Measurements from ENCODE around the gene CTDP1. TPM values are rescaled to one million over a fixed set of nuclear protein-coding genes. Genes with fewer than 3 reads are reported as not detected.

Gene CTDP1
- polyA plus RNA-seq, 1 experiment: 12.9 TPM

GRCh38 chr18:79641722-79642497, 37.7 kb upstream of the CTDP1 start:
- Histone ChIP-seq H3K4me3 (ENCODE audit: low read depth, low read length) (no peak overlapping the region), H3K36me3 (ENCODE audit: control insufficient read depth, insufficient read depth, low read length) (no peaks in the 10 kb centered on the region), H3K27me3 (ENCODE audit: control insufficient read depth, insufficient read depth, low read length) (peaks cover 5% of the 10 kb centered on the region)
- ChIA-PET POLR2A (no interaction called here), CTCF (interaction anchor here (1.2 to 2.0 kb wide), 3 partner anchors 113 to 262 kb away, joined by 4 to 32 read pairs (median 13); no protein-coding TSS in a partner anchor)
- no peak for TF ChIP-seq CTCF (IDR thresholded peaks at IDR 0.05; ENCODE audit: insufficient read depth, low read depth, low read length)
- DNase-seq (ENCODE audit: low read depth): no peak

GRCh38 chr18:79642626-79643025, 37.0 kb upstream of the CTDP1 start:
- no peak for DNase-seq (ENCODE audit: low read depth)
- ChIA-PET CTCF (interaction anchor here (0.7 to 2.0 kb wide), 7 partner anchors 17 to 480 kb away, joined by 3 to 32 read pairs (median 4); no protein-coding TSS in a partner anchor), POLR2A (no interaction called here)
- Histone ChIP-seq H3K36me3 (ENCODE audit: control insufficient read depth, insufficient read depth, low read length) (no peaks in the 10 kb centered on the region), H3K4me3 (ENCODE audit: low read depth, low read length) (no peak overlapping the region), H3K27me3 (ENCODE audit: control insufficient read depth, insufficient read depth, low read length) (peaks cover 5% of the 10 kb centered on the region)
- no peak for TF ChIP-seq CTCF (IDR thresholded peaks at IDR 0.05; ENCODE audit: insufficient read depth, low read depth, low read length)

GRCh38 chr18:79643054-79643984, 36.3 kb upstream of the CTDP1 start:
- Histone ChIP-seq H3K4me3 (ENCODE audit: low read depth, low read length) (no peak overlapping the region), H3K36me3 (ENCODE audit: control insufficient read depth, insufficient read depth, low read length) (no peaks in the 10 kb centered on the region), H3K27me3 (ENCODE audit: control insufficient read depth, insufficient read depth, low read length) (peaks cover 4% of the 10 kb centered on the region)
- CTCF ChIA-PET: interaction anchor here (0.7 to 2.2 kb wide), 12 partner anchors 18 to 480 kb away, joined by 3 to 32 read pairs (median 4); no protein-coding TSS in a partner anchor
- no peak for DNase-seq (ENCODE audit: low read depth)
- POLR2A ChIA-PET: no interaction called here
- TF ChIP-seq CTCF (IDR thresholded peaks at IDR 0.05; ENCODE audit: insufficient read depth, low read depth, low read length): no peak

- ChIA-PET CTCF (interaction anchor here (0.8 to 2.2 kb wide), 17 partner anchors 10 to 267 kb away, joined by 3 to 32 read pairs (median 4); partner anchors contain the start of gene NFATC1), POLR2A (interaction anchor here (0.5 kb wide), 1 partner anchor 273 kb away, joined by 3 read pairs; no protein-coding TSS in a partner anchor)
- DNase-seq (ENCODE audit: low read depth): no peak
- no peaks in the 10 kb centered on the region for H3K36me3 ChIP-seq (ENCODE audit: control insufficient read depth, insufficient read depth, low read length)
- H3K27me3 ChIP-seq (ENCODE audit: control insufficient read depth, insufficient read depth, low read length): peaks cover 4% of the 10 kb centered on the region
- peak; percentile 99 for TF ChIP-seq CTCF (IDR thresholded peaks at IDR 0.05; ENCODE audit: insufficient read depth, low read depth, low read length)
- H3K4me3 ChIP-seq (ENCODE audit: low read depth, low read length): no peak overlapping the region
Measured at GRCh38 chr18:79644006-79644665, 35.5 kb upstream of the CTDP1 start.
